GM10266 (cell line): ENCODE data around the gene CBFA2T2.

ENCODE experiments used
- DNase-seq: peaks from one replicate; pipeline ENCODE4 v3.0.0; 2012; ENCODE audit errors: extremely low spot score
- CTCF ChIP-seq: IDR thresholded peaks from 2 replicates; pipeline ENCODE4 v1.5.1; 2012; ENCODE audit warnings: mild to moderate bottlenecking, low read depth; ENCODE audit not compliant: control insufficient read depth, insufficient read depth; ENCODE audit errors: missing control alignments

CBFA2T2 gene

DNA sequence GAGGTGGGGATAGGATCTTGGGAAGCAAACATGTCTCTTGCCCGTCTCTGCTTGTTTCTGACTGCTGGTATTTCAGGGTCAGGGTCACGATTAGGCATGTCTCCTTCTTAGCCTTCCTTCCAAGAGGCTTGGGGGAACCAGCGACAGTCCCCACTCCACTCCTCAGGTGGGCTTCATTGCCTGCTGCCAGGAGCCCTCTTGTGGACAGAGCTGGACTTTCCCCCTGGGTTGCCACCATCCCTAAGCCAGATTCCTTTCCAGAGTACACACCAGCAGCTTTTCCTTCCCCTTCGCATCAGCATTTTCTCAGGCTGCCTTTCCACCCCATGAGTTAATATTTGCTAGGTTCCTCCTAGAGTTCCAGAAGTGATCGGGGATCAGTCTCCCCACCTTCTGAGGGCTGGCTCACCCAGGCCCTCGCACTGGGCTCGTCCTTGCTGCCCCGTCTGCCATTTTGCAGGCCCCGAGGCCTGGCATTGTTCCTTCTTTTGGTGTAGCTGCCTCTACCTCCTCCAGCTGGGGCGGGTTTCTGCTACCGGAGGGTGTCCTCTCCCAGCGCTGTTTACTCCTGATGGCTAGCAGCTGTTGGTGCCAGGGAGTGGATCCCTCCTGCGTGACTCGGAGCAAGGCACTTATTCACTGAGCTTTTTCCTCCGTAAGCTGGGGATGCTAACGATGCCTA, 163.5 kb downstream of the CBFA2T2 start:
- TF ChIP-seq CTCF = peak; percentile 78
- peak; percentile 83 for DNase-seq

DNA sequence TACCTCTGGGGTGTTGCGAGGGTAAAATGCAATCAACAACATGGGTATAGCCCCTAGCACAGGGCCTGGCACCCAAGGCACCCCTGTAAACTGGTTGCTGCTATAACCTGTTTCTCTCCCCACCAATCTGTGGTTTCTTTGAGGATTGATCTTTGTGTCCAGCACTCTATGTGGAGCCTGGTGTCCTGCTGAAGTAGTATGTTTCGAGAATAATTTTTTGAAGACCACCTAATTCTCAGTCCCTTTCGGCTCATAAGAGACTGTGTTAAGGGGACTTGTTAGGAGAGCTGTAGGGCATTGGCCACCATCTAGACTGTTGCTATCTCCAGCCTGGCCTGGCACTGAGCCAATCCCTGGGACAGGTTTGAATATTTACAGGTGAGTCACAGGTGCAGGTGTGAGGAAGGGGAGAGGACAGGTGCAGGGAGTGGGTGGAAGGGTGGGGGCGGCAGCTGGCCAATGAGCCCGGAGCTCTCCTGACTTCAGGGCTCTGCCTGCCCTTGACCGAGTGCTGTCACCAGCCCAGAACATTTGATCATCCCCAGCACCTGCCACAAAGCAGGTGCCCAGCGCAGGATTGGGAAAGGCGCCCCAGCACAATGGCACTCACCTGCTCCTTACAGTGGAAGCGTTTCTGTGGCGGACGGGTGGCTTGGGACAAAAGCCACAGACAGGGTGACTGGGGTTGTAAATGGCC, 164.2 kb downstream of the CBFA2T2 start:
- no peak for TF ChIP-seq CTCF
- no peak for DNase-seq

DNA sequence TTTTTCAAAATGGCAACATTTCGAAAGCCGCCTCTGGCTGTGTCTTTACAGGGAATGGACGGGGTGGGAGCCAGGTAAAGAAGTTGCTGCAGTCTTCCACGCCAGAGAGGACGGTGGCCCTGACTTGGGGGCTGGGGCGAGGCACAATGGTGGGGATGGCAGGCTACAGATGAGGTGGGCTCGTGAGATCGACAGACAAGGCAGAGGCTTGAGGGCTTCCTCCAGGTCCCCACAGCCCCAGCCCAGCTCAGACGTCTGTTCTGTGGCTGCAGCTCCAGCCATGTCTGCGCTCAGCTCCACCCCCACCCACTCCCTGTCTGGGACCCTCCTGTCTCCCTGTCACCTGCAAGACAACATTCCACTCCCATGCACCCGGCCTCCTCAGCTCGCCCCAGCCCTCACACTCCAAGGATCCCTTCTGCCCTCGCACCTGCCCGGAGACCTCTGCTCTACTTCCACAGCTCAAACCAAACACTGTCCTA, 164.8 kb downstream of the CBFA2T2 start:
- DNase-seq = no peak
- no peak for TF ChIP-seq CTCF

GRCh38 chr20:33655164-33655563, 165.3 kb downstream of the CBFA2T2 start:
- DNase-seq = no peak
- TF ChIP-seq CTCF = no peak

DNA sequence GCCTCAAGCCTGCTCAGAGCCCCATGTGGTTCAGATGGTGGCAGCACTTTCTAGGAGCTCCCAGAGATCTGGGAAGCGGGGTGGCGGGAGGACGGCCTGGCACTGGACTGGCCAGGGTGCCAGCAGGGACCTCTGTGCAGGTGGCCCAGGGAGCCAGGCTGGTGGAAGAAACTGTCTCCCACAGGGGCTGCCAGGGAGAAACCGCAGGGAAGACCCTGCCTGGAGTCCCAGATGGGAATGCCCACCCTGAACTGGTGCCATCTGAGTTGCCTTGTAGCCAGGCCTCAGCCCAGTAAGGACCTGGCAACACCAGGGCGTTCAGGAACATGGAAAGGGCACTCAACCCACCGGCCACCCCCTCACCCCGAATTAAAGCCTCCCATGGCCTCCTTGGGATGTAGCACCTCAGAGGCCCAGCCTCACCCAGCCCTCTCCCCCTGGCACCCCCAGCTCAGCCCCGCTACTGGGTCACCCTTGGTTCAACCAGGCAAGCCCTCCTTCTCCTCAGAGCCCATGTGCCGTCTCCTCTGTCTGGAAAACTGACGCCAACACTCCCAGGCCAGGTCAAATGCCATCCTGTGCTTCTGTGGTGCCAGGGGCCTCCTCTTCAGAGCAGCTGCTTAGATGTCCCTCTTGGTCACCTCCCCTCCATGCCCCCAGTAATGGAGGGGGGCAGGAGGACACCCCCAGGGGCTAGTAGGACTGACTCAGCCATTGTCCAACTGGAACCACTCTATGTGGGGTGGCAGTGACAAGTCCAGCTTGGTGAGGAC, 166.3 kb downstream of the CBFA2T2 start:
- no peak for DNase-seq
- TF ChIP-seq CTCF = no peak

- no peak for TF ChIP-seq CTCF
These were observed 167.1 kb downstream of the CBFA2T2 start for GRCh38 chr20:33656783-33657703.

More at GRCh38 chr20:33656783-33657703, 167.1 kb downstream of the CBFA2T2 start:
- DNase-seq = no peak
